ENCODE data around the gene PPP1R1C. TPM values are rescaled to one million over a fixed set of nuclear protein-coding genes. Genes with fewer than 3 reads are reported as not detected.

PPP1R1C gene
- total RNA-seq, 2 donors from 2014 or later, result 7.3 TPM; not detected in 1

DNA sequence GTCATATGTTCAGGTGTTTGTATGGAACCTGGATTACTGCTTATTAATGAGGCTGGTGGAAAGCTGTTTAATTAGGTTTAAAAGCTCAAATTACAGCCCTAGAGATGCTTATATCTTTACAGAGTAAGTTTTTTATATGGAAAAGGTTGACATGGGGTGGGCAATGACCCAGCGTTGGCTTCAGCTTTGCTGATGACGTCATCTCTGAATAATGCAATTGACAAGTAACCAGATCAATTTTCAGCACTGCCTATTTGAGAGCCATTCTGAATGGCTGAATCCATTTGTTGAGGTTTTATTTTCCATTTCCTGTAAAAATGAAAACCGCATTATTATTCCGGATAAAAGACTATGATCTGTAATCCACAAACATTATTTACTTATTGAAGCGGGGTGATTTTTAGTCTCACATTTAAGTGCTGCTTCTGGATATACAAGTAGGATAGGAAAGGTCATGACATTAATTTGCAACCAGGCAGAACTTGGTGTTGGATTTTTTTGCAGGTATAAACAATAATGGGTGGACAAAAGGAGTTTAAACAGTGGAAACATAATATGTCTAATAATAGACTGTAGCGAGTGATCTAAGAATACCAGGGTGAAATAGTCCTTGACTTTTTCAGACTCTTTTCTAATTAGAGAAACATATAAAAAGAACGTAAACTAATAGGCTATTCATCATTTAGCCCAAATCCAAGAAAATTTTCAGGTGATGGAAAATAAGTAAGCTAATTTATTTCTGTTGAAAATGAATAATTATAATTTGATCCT is 2.7 kb downstream of the PPP1R1C start:
- WGBS, 2 donors, result 75 to 80% methylated on average over 7 of the region's 7 CpGs
- Histone ChIP-seq H3K27me3 (no peaks in the 10 kb centered on the region), H3K9me3 (no peaks in the 10 kb centered on the region), H3K4me1 (no peaks in the 10 kb centered on the region), H3K4me3 (no peak overlapping the region), H3K27ac (no peak overlapping the region), H3K36me3 (replicated peaks in 1 of 2; ENCODE audit: insufficient read depth in 1 of 2, low read depth in 2 of 2) (no peaks in the 10 kb centered on the region)
- DNase-seq (no peak), ATAC-seq (no peak)
- no peak for TF ChIP-seq POLR2A (IDR thresholded peaks at IDR 0.05)
- TF ChIP-seq, protein P1, sequence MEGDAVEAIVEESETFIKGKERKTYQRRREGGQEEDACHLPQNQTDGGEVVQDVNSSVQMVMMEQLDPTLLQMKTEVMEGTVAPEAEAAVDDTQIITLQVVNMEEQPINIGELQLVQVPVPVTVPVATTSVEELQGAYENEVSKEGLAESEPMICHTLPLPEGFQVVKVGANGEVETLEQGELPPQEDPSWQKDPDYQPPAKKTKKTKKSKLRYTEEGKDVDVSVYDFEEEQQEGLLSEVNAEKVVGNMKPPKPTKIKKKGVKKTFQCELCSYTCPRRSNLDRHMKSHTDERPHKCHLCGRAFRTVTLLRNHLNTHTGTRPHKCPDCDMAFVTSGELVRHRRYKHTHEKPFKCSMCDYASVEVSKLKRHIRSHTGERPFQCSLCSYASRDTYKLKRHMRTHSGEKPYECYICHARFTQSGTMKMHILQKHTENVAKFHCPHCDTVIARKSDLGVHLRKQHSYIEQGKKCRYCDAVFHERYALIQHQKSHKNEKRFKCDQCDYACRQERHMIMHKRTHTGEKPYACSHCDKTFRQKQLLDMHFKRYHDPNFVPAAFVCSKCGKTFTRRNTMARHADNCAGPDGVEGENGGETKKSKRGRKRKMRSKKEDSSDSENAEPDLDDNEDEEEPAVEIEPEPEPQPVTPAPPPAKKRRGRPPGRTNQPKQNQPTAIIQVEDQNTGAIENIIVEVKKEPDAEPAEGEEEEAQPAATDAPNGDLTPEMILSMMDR (IDR thresholded peaks at IDR 0.05), result no peak
- intact Hi-C loops (cut with DNase I), result no loop called here

DNA sequence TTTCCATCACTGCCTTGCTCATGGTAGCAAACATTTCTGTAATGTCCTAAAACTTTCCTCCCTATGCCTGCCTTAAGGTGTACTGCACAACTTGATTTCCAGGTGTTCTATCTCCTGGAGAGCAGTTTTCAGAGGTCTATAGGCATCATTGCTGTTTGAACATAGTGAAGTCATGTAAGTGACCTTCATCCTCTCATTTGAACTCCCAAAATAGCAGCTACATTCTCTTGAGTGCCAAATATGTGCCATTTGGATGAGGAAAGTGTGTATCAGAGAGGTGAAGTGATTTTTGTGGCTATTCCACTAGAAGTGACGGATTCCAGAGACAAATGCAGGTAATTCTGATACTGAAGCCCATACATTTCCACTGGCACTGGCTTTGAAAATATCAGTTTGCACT is 3.4 kb downstream of the PPP1R1C start:
- Histone ChIP-seq H3K9me3 (no peaks in the 10 kb centered on the region), H3K27ac (no peak overlapping the region), H3K4me3 (no peak overlapping the region), H3K36me3 (replicated peaks in 1 of 2; ENCODE audit: insufficient read depth in 1 of 2, low read depth in 2 of 2) (no peaks in the 10 kb centered on the region), H3K4me1 (no peaks in the 10 kb centered on the region), H3K27me3 (no peaks in the 10 kb centered on the region)
- ATAC-seq (no peak), DNase-seq (no peak)
- intact Hi-C loops (cut with DNase I), result no loop called here
- 85 to 100% methylated on average over 1 of the region's 1 CpG for WGBS, 2 donors
- TF ChIP-seq, protein P1 (IDR thresholded peaks at IDR 0.05), result no peak
- no peak for TF ChIP-seq POLR2A (IDR thresholded peaks at IDR 0.05)

DNA sequence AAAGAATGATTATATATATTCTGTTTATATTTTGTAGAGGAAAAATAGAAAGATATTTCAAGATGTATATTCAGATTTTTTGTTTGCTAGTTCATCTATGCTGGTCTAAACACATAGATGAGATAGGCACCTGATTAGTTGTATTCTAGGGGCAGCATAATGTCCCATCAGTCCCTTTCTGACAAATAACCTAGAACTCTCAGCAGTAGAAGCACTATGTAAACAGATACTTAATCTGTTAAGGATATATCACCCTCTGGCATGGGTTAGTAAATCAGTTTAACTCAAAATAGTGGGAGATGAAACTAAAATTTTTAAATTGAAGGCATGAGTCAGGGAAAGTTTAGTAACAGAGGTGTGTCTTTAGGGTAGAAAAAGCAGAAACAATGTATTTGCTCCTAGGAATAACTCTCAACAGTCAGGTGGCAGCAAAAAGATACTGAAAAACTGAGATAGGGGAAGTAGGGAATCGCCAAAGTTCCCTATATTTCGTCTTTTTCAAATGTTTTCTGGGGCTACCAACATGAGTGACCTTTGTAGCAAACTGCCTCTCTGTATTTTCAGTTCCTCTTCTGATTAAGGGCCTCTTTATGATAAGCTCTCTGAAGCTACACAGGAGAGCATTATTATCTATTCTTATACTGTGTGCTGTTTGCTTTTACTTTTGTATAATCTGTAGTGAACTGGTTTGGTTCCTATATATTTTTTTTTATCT is 5.7 kb downstream of the PPP1R1C start:
- 56 to 92% methylated on average over 2 of the region's 2 CpGs for WGBS, 2 donors
- TF ChIP-seq, protein P1 (IDR thresholded peaks at IDR 0.05), result no peak
- no peak for TF ChIP-seq POLR2A (IDR thresholded peaks at IDR 0.05)
- ATAC-seq (no peak), DNase-seq (no peak)
- Histone ChIP-seq H3K4me1 (no peaks in the 10 kb centered on the region), H3K9me3 (no peaks in the 10 kb centered on the region), H3K27ac (no peak overlapping the region), H3K36me3 (replicated peaks in 1 of 2; ENCODE audit: insufficient read depth in 1 of 2, low read depth in 2 of 2) (no peaks in the 10 kb centered on the region), H3K27me3 (no peaks in the 10 kb centered on the region), H3K4me3 (no peak overlapping the region)
- intact Hi-C loops (cut with DNase I), result no loop called here

DNA sequence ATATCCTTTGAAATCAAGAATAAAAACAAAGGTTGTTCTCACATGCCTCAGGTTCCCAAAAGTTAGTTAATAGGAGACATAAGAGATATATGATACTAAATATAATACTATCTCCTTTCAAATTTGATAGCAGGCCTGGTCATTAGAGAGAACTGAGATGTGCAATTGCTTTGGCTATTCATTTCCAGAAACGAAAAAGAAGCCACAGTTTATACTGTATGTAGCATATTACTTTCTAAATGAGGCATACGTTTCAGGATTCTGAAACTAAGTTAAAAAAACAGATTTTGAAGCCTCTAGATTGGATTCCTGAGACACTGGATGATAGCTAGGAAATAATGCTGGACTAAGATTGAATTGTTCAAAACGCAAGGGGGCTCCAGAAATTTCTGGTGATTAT is 7.1 kb downstream of the PPP1R1C start:
- no peak for ATAC-seq
- intact Hi-C loops (cut with DNase I), result no loop called here

More for the DNA sequence above, 7.1 kb downstream of the PPP1R1C start:
- Histone ChIP-seq H3K36me3 (replicated peaks in 1 of 2; ENCODE audit: insufficient read depth in 1 of 2, low read depth in 2 of 2) (no peaks in the 10 kb centered on the region), H3K27me3 (no peaks in the 10 kb centered on the region), H3K4me3 (no peak overlapping the region), H3K9me3 (no peaks in the 10 kb centered on the region), H3K4me1 (no peaks in the 10 kb centered on the region), H3K27ac (no peak overlapping the region)
- WGBS, 2 donors, result 73 to 82% methylated on average over 3 of the region's 3 CpGs
- DNase-seq, result no peak
- TF ChIP-seq, protein P1 (IDR thresholded peaks at IDR 0.05), result no peak
- TF ChIP-seq POLR2A (IDR thresholded peaks at IDR 0.05), result no peak
